Measurements from ENCODE around the gene VDR.
A peak's percentile ranks its signal among the peaks of the same experiment; 100 is the strongest.

VDR gene

DNA sequence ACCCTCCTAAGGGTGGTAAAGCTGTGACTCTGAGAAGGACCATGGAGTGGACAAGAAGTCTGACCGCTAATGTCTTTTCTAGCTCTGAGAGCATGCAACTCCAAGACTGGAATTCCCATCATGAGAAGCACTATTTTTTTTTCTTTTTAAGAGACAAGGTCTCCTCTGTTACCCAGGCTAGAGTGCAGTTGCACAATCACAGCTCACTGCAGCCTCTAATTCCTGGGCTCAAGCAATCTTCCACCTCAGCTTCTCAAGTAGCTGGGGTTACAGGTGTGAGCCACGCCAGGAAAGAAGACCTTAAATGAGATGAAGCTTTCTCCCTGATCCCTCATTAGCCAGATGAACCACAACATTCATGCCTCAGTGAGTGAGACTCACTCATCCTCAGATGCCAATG, 19.2 kb downstream of the VDR start:
- Histone ChIP-seq H3K4me1 (ENCODE audit: low read length) (peaks cover 29% of the 10 kb centered on the region), H3K4me2 (ENCODE audit: low read length) (no peak overlapping the region)

GRCh38 chr12:47885012-47885501, 19.7 kb downstream of the VDR start:
- no peaks in the 10 kb centered on the region for H3K9me3 ChIP-seq (ENCODE audit: insufficient read depth, low read length)
- H4K20me1 ChIP-seq (ENCODE audit: insufficient read depth, low read length), result no peaks in the 10 kb centered on the region
- no peak overlapping the region for H3K4me2 ChIP-seq (ENCODE audit: low read length)
- no peak for TF ChIP-seq EZH2phosphoT487 (IDR thresholded peaks at IDR 0.05; ENCODE audit: low read depth)
- TF ChIP-seq CTCF (IDR thresholded peaks at IDR 0.05; ENCODE audit: low read depth, low read length), result no peak
- no peak overlapping the region for H3K9ac ChIP-seq (ENCODE audit: low read length)
- no peaks in the 10 kb centered on the region for H3K79me2 ChIP-seq (ENCODE audit: low read length)
- no peaks in the 10 kb centered on the region for H3K36me3 ChIP-seq (replicated peaks; ENCODE audit: low read depth, low read length)
- H3K4me1 ChIP-seq (ENCODE audit: low read length), result peaks cover 29% of the 10 kb centered on the region
- no peak overlapping the region for H3K4me3 ChIP-seq (ENCODE audit: low read length)
- peaks cover 32% of the 10 kb centered on the region for H3K27me3 ChIP-seq (ENCODE audit: low read depth, low read length)
- H2AFZ ChIP-seq (ENCODE audit: low read depth, low read length), result no peak overlapping the region
- no peak overlapping the region for H3K27ac ChIP-seq (ENCODE audit: low read length)

More for the DNA sequence above, 19.2 kb downstream of the VDR start:
- Histone ChIP-seq H3K9me3 (ENCODE audit: insufficient read depth, low read length) (no peaks in the 10 kb centered on the region), H3K27me3 (ENCODE audit: low read depth, low read length) (peaks cover 32% of the 10 kb centered on the region), H2AFZ (ENCODE audit: low read depth, low read length) (no peak overlapping the region), H3K27ac (ENCODE audit: low read length) (no peak overlapping the region), H4K20me1 (ENCODE audit: insufficient read depth, low read length) (no peaks in the 10 kb centered on the region), H3K9ac (ENCODE audit: low read length) (no peak overlapping the region), H3K79me2 (ENCODE audit: low read length) (no peaks in the 10 kb centered on the region), H3K4me3 (ENCODE audit: low read length) (no peak overlapping the region), H3K36me3 (replicated peaks; ENCODE audit: low read depth, low read length) (no peaks in the 10 kb centered on the region)
- TF ChIP-seq EZH2phosphoT487 (IDR thresholded peaks at IDR 0.05; ENCODE audit: low read depth), result no peak
- TF ChIP-seq CTCF (IDR thresholded peaks at IDR 0.05; ENCODE audit: low read depth, low read length), result no peak

GRCh38 chr12:47884501-47884900, 20.3 kb downstream of the VDR start:
- H3K36me3 ChIP-seq (replicated peaks; ENCODE audit: low read depth, low read length), result no peaks in the 10 kb centered on the region
- no peak overlapping the region for H2AFZ ChIP-seq (ENCODE audit: low read depth, low read length)
- no peaks in the 10 kb centered on the region for H3K79me2 ChIP-seq (ENCODE audit: low read length)
- no peak overlapping the region for H3K27ac ChIP-seq (ENCODE audit: low read length)
- H3K9ac ChIP-seq (ENCODE audit: low read length), result no peak overlapping the region
- no peak overlapping the region for H3K4me3 ChIP-seq (ENCODE audit: low read length)
- TF ChIP-seq EZH2phosphoT487 (IDR thresholded peaks at IDR 0.05; ENCODE audit: low read depth) (no peak), CTCF (IDR thresholded peaks at IDR 0.05; ENCODE audit: low read depth, low read length) (no peak)
- 0 out of 2 replicates have a peak overlapping the region, but pooled peaks have one; percentile 10 for H3K4me2 ChIP-seq (ENCODE audit: low read length)
- H3K27me3 ChIP-seq (ENCODE audit: low read depth, low read length), result peaks cover 32% of the 10 kb centered on the region
- H3K9me3 ChIP-seq (ENCODE audit: insufficient read depth, low read length), result no peaks in the 10 kb centered on the region
- H3K4me1 ChIP-seq (ENCODE audit: low read length), result peaks cover 29% of the 10 kb centered on the region
- no peaks in the 10 kb centered on the region for H4K20me1 ChIP-seq (ENCODE audit: insufficient read depth, low read length)

- Histone ChIP-seq H3K4me1 (ENCODE audit: low read length) (peaks cover 23% of the 10 kb centered on the region), H3K27ac (ENCODE audit: low read length) (no peak overlapping the region), H3K4me2 (ENCODE audit: low read length) (no peak overlapping the region), H3K9me3 (ENCODE audit: insufficient read depth, low read length) (no peaks in the 10 kb centered on the region), H3K27me3 (ENCODE audit: low read depth, low read length) (peaks cover 32% of the 10 kb centered on the region), H3K9ac (ENCODE audit: low read length) (no peak overlapping the region), H2AFZ (ENCODE audit: low read depth, low read length) (no peak overlapping the region), H3K4me3 (ENCODE audit: low read length) (no peak overlapping the region), H4K20me1 (ENCODE audit: insufficient read depth, low read length) (no peaks in the 10 kb centered on the region), H3K79me2 (ENCODE audit: low read length) (no peaks in the 10 kb centered on the region), H3K36me3 (replicated peaks; ENCODE audit: low read depth, low read length) (no peaks in the 10 kb centered on the region)
- no peak for TF ChIP-seq EZH2phosphoT487 (IDR thresholded peaks at IDR 0.05; ENCODE audit: low read depth)
- no peak for TF ChIP-seq CTCF (IDR thresholded peaks at IDR 0.05; ENCODE audit: low read depth, low read length)
Measured at GRCh38 chr12:47883663-47884195, 21.1 kb downstream of the VDR start.
